ENCODE results near the gene MACC1. TPM values are rescaled to one million over a fixed set of nuclear protein-coding genes. Genes with fewer than 3 reads are reported as not detected.

Gene MACC1
- total RNA-seq, 1 experiment from 2014 or later, result 190 TPM

DNA sequence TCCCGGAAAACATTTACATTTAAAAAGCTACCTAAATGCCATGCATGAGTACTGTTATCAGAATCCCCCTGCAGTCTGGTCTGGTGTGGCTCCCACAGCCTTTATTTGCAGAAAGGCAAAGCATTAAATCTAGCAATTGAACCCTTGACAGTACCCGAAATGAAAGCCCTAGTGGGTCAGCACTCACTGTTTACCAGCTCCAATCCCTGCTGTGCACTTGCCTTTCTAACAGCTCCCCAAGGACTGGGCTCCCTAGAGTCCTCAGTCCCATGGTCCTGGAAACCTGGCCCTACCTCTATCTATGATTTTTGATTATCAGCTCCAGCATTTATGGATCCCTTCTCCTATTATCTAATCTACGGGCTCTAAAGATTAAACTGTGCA is 1.9 kb upstream of the MACC1 start:
- H3K27me3 Mint-ChIP-seq (ENCODE audit: unreplicated experiment), result no peaks in the 10 kb centered on the region
- H3K9me3 Mint-ChIP-seq (ENCODE audit: low read depth, unreplicated experiment), result peaks cover 3% of the 10 kb centered on the region
- H3K36me3 Mint-ChIP-seq (ENCODE audit: insufficient read depth, unreplicated experiment), result peaks cover 50% of the 10 kb centered on the region
- peak overlapping the region; percentile 73 for H3K4me3 Mint-ChIP-seq (ENCODE audit: low read depth, unreplicated experiment)
- BruUV-seq (replicated peaks), result no TSS peak
- TF ChIP-seq, protein P1, sequence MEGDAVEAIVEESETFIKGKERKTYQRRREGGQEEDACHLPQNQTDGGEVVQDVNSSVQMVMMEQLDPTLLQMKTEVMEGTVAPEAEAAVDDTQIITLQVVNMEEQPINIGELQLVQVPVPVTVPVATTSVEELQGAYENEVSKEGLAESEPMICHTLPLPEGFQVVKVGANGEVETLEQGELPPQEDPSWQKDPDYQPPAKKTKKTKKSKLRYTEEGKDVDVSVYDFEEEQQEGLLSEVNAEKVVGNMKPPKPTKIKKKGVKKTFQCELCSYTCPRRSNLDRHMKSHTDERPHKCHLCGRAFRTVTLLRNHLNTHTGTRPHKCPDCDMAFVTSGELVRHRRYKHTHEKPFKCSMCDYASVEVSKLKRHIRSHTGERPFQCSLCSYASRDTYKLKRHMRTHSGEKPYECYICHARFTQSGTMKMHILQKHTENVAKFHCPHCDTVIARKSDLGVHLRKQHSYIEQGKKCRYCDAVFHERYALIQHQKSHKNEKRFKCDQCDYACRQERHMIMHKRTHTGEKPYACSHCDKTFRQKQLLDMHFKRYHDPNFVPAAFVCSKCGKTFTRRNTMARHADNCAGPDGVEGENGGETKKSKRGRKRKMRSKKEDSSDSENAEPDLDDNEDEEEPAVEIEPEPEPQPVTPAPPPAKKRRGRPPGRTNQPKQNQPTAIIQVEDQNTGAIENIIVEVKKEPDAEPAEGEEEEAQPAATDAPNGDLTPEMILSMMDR (IDR thresholded peaks at IDR 0.05; ENCODE audit: unreplicated experiment), result no peak
- intact Hi-C loops (cut with micrococcal nuclease; ENCODE audit: unreplicated experiment), result loop anchor here (5.0 kb wide), 3 partner anchors 188 to 378 kb away; no protein-coding TSS in a partner anchor
- H3K4me1 Mint-ChIP-seq (ENCODE audit: low read depth, unreplicated experiment), result peaks cover 61% of the 10 kb centered on the region
- no peak for DNase-seq
- peak overlapping the region; percentile 95 for H3K27ac Mint-ChIP-seq (ENCODE audit: unreplicated experiment)
- CTCF ChIA-PET, result interaction anchor here (1.0 to 1.9 kb wide), 10 partner anchors 20 to 505 kb away, joined by 3 to 11 read pairs (median 4); no protein-coding TSS in a partner anchor

DNA sequence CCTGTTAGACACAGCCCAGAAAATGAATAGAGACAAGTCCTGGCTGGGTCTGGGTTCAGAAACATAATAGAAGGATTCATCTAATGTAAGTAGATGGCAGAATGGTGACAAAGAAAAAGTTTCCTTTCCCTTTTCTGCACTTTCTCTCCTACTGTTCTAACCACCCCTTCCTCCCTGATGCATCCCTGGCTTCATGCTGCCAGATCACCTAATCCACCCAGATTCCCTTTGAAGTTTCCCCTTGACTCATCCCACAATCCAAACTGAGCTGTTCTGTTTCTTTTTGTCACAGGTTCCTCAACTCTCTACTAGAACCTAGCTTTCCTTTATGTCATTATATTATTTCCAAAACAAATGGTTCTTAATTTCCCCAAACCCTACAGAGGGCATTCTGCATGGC is 1.1 kb upstream of the MACC1 start:
- no peak for DNase-seq
- Mint-ChIP-seq H3K36me3 (ENCODE audit: insufficient read depth, unreplicated experiment) (peaks cover 55% of the 10 kb centered on the region), H3K9me3 (ENCODE audit: low read depth, unreplicated experiment) (peaks cover 3% of the 10 kb centered on the region), H3K4me1 (ENCODE audit: low read depth, unreplicated experiment) (peaks cover 60% of the 10 kb centered on the region), H3K27me3 (ENCODE audit: unreplicated experiment) (no peaks in the 10 kb centered on the region), H3K4me3 (ENCODE audit: low read depth, unreplicated experiment) (peak overlapping the region; percentile 73), H3K27ac (ENCODE audit: unreplicated experiment) (peak overlapping the region; percentile 95)
- TF ChIP-seq, protein P1 (IDR thresholded peaks at IDR 0.05; ENCODE audit: unreplicated experiment), result no peak
- intact Hi-C loops (cut with micrococcal nuclease; ENCODE audit: unreplicated experiment), result loop anchor here (5.0 kb wide), 3 partner anchors 189 to 379 kb away; no protein-coding TSS in a partner anchor
- BruUV-seq (replicated peaks), result no TSS peak
- CTCF ChIA-PET, result interaction anchor here (1.1 to 2.2 kb wide), 7 partner anchors 70 to 505 kb away, joined by 4 to 9 read pairs (median 5); partner anchors contain the start of gene ITGB8

DNA sequence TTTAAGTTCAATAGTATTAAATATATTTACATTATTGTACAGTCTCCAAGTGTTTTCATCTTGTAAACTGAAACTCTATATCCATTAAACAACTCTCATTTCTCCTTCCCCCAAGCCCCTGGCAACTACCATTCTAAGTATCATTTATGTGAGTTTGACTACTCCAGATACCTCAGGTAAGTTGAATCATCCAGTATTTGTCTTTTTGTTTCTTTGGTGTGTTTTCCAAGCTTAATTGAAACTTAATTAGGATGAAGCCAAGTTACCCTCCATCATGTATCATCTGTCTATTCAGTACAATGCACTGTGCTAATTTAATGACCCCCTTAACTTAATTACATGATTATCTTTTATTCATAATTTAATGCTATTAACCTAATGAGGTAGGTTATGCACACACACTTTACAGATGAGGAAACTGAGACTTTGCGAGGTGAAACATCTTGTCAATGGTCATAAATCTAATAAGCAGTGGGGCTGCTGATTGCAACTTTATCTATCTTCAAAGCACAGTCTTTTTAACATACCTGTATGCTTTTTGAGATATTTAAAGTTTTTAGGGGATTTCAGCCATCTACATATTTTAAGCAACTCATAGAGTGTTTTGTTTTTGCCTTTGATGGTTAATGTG is 663 bp downstream of the MACC1 start:
- intact Hi-C loops (cut with micrococcal nuclease; ENCODE audit: unreplicated experiment), result loop anchor here (1.0 to 5.0 kb wide), 9 partner anchors 17 to 468 kb away; no protein-coding TSS in a partner anchor
- Mint-ChIP-seq H3K27me3 (ENCODE audit: unreplicated experiment) (no peaks in the 10 kb centered on the region), H3K9me3 (ENCODE audit: low read depth, unreplicated experiment) (peaks cover 3% of the 10 kb centered on the region), H3K4me1 (ENCODE audit: low read depth, unreplicated experiment) (peaks cover 64% of the 10 kb centered on the region), H3K36me3 (ENCODE audit: insufficient read depth, unreplicated experiment) (peaks cover 72% of the 10 kb centered on the region), H3K4me3 (ENCODE audit: low read depth, unreplicated experiment) (peak overlapping the region; percentile 73), H3K27ac (ENCODE audit: unreplicated experiment) (peak overlapping the region; percentile 95)
- CTCF ChIA-PET, result interaction anchor here (1.0 to 2.2 kb wide), 6 partner anchors 17 to 382 kb away, joined by 3 to 9 read pairs (median 8); no protein-coding TSS in a partner anchor
- BruUV-seq (replicated peaks), result TSS peak; percentile 61
- DNase-seq, result no peak
- TF ChIP-seq, protein P1 (IDR thresholded peaks at IDR 0.05; ENCODE audit: unreplicated experiment), result no peak

DNA sequence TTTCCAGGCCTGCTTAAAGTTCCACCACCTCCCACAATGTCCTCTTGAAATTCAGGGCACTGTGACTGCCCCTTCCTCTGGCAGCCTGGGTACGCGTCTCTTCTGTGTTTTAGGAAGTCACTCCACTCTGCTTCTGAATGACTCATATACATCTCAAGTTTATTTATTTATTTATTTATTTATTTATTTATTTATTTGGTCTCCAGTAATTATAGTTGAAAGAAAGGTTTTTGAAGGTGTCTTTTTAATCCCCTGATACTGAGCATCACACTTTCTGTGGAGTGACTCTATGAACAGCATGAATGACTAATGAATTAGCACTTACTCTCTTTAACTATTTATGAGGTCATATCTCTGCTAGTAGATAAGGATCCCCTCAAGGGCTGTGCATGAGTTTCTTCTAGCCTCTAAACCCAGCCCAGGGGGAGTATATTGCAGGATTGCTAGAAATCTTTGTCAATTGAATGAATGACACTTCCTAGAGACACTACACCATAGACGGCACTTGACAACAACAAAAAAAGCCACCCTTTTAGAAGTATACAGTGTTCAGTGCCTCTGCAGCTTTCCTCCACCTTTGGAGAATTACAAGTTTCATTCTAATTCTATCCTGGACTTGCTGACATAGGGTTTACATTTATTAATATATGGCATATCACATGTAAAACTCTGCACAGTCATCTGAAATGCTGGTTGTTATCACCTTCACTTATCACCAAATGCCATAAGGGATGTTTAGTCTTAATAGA is 2.1 kb downstream of the MACC1 start:
- Mint-ChIP-seq H3K4me3 (ENCODE audit: low read depth, unreplicated experiment) (peak overlapping the region; percentile 73), H3K27ac (ENCODE audit: unreplicated experiment) (peak overlapping the region; percentile 95)
- intact Hi-C loops (cut with micrococcal nuclease; ENCODE audit: unreplicated experiment), result loop anchor here (1.0 to 5.0 kb wide), 4 partner anchors 120 to 382 kb away; no protein-coding TSS in a partner anchor

More for the DNA sequence above, 2.1 kb downstream of the MACC1 start:
- H3K4me1 Mint-ChIP-seq (ENCODE audit: low read depth, unreplicated experiment), result peaks cover 61% of the 10 kb centered on the region
- no peaks in the 10 kb centered on the region for H3K27me3 Mint-ChIP-seq (ENCODE audit: unreplicated experiment)
- no TSS peak for BruUV-seq (replicated peaks)
- CTCF ChIA-PET, result no interaction called here
- peaks cover 7% of the 10 kb centered on the region for H3K9me3 Mint-ChIP-seq (ENCODE audit: low read depth, unreplicated experiment)
- peaks cover 80% of the 10 kb centered on the region for H3K36me3 Mint-ChIP-seq (ENCODE audit: insufficient read depth, unreplicated experiment)
- DNase-seq, result peak; percentile 54
- TF ChIP-seq, protein P1 (IDR thresholded peaks at IDR 0.05; ENCODE audit: unreplicated experiment), result no peak
